ENCODE results near the gene EFCAB9. TPM values are rescaled to one million over a fixed set of nuclear protein-coding genes. Genes with fewer than 3 reads are reported as not detected.

EFCAB9 gene
- total and polyA plus RNA-seq, 2 of the 8 experiments (the other 6 are each of a cell fraction or from before 2014, with no cell fraction given) = not detected

GRCh38 chr5:172178991-172179989 is 14.7 kb upstream of the EFCAB9 start (continued):
- TF ChIP-seq HDAC2 (IDR thresholded peaks at IDR 0.05; ENCODE audit: borderline replicate concordance in 1 of 2, low read depth in 2 of 2, low read length in 2 of 2) = no peak
- no peak for TF ChIP-seq JUND (IDR thresholded peaks at IDR 0.05; ENCODE audit: low read length)
- TF ChIP-seq SUZ12 (IDR thresholded peaks at IDR 0.05; ENCODE audit: low read length) = no peak
- TF ChIP-seq BRCA1 (IDR thresholded peaks at IDR 0.05; ENCODE audit: low read depth, low read length) = no peak

Measured in H1 (cell line).